ENCODE measurements around the gene CASR. TPM values are rescaled to one million over a fixed set of nuclear protein-coding genes. Genes with fewer than 3 reads are reported as not detected.

Gene CASR
- total RNA-seq, 1 donor: under 0.01 TPM

DNA sequence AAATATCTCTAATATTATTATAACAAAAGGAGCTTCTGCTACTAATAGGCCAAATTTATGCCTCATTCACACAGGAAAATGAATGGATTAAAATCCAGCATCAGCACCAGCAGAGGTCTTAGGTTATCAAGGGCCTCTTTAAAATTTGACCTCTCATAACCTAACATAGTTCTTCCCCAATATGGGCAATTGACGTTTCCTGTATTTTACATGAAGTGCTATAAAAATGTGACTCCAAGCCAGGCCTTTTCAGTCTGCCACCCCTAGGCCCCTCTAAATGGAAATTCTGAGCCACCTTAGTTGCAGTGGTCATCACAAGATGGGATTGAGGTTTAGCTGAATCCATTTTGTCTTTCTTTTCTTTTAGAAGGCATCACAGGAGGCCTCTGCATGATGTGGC lies 70.1 kb downstream of the CASR start:
- peak in 1 of 3 donors; percentile 9 for DNase-seq (ENCODE audit: low read depth in 2 of 3, low spot score in 2 of 3)

DNA sequence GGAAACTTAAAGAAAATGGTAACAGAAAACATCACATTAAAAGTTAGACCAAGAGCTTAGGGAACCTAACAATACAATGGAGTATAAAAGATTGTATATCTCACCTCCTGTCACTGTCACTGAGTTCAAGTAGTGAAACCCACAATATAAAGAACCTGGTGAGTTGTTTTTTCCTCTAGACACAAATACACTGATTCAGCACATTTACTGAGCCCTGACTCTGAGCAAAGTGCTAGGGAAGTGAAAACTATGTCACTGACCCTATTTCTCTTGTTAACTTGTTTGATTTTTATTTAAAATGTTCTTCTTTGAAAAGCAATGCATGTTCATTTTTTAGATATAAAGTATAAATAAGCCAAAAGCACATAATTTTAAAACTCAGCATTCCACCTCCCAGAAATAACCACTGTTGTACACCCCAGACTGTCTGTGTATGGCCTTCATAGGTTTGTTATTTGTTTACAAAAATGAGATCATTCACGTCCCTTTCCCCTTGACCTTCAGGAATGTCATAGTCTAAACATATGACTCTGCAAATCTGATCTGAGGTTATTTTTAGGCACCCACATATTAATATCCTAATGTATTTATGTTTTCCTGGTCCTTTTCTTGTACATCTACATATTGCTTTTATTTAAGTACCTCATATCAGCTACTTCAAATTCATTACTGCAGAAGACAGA lies 72.4 kb downstream of the CASR start:
- DNase-seq (ENCODE audit: low read depth in 2 of 3, low spot score in 2 of 3): peak in 1 of 3 donors; percentile 48

- no peak for DNase-seq (ENCODE audit: low read depth in 2 of 3, low spot score in 2 of 3)
These were observed 74.3 kb downstream of the CASR start for GRCh38 chr3:122257644-122258364.

- peak in 2 of 3 donors; percentile 73 to 83 for DNase-seq (ENCODE audit: low read depth in 2 of 3, low spot score in 2 of 3)
These were observed 75.4 kb downstream of the CASR start for GRCh38 chr3:122258757-122259371.

- DNase-seq (ENCODE audit: low read depth in 2 of 3, low spot score in 2 of 3): no peak
These were observed 76.7 kb downstream of the CASR start for GRCh38 chr3:122260206-122260605.

DNA sequence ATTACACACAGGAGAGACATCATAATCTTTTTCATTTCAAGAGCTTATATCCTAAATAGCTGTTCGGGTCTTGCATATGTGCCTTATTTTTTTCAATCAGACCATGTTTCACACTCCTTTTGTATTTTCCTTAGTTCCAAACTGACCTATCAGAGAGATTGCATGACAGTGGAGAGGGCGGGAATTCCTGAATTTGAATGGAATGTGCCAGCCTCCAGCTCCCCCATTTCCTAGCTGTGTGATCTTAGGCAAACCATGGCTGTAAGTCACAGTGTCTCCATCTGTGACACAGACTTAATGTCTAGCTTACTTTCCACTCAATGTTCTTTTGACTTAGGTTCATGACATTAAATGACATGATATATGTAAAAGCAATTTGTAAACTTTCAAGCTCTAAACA lies 79.6 kb downstream of the CASR start:
- no peak for DNase-seq (ENCODE audit: low read depth in 2 of 3, low spot score in 2 of 3)

GRCh38 chr3:122263974-122264588 lies 80.6 kb downstream of the CASR start:
- no peak for DNase-seq (ENCODE audit: low read depth in 2 of 3, low spot score in 2 of 3)

DNA sequence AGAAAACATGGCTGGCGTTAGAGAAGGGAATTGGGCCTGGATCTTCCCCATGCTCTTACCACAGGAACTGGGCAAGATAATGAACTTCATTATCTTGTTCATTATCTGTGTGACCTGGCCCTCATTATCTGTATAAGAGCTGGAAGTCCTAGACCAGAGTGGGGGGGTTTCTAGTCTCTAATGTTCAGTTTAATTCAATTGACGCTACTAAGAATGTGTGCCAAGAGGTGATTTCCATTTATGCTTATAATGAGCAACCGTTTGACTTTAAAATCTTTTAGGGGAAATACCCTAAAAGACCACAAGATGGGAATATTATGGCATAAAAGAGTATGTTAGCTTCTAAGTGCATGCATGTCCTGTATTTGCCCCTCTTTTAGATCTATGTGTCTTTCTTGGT lies 82.5 kb downstream of the CASR start:
- DNase-seq (ENCODE audit: low read depth in 2 of 3, low spot score in 2 of 3): peak in 1 of 3 donors; percentile 26

- no peak for DNase-seq (ENCODE audit: low read depth in 2 of 3, low spot score in 2 of 3)
These were observed 85.0 kb downstream of the CASR start for GRCh38 chr3:122268257-122269024.

- DNase-seq (ENCODE audit: low read depth in 2 of 3, low spot score in 2 of 3): no peak
These were observed 85.6 kb downstream of the CASR start for GRCh38 chr3:122269045-122269444.

DNA sequence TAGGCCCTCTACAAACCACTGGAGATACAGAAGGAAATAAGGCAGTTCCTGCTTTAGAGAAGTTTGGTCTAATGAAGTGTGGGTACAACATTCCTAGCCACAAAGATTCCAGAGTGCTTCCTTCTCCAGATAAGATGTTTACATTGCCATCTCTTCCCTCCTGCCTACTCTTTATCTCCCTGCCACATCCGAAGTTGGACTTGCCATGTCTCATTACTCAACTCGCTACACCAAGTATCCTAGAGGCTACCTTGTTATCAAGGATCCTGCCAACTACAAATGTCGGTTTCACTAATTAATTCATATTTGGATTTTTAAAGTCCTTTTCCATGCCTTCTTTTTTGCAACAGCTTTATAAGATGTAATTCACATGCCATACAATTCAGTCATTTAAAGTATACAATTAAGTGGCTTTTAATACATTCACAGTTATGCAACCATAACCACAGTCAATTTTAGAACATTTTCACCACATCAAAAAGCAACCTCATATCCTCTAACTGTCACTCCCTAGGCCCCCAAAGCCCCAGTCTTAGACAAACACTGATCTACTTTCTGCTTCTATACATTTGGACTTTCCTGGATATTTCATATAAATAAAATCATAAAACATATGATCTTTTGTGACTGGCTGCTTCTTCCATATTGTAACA lies 87.9 kb downstream of the CASR start:
- peak in 1 of 3 donors; percentile 42 for DNase-seq (ENCODE audit: low read depth in 2 of 3, low spot score in 2 of 3)

GRCh38 chr3:122272879-122273278 lies 89.4 kb downstream of the CASR start:
- no peak for DNase-seq (ENCODE audit: low read depth in 2 of 3, low spot score in 2 of 3)

DNA sequence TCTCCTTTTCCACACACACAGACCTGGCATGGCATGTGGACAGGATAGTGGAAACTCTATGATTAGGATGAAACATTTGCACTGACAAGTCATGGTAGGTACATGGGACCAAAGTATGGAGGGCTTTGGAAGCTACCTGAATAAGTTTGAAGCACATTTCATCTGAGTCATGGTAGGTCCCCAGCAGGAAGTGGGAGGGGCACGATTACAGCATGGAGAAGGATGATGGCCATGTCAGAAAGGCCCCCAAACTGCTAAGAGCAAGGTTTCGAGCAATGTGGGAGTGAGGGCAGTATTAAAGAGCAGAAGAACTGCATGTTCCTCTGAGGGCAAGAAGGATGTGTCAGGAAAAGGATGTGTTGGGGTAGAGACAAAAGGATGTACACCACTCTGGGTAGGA lies 90.0 kb downstream of the CASR start:
- DNase-seq (ENCODE audit: low read depth in 2 of 3, low spot score in 2 of 3): peak in 1 of 3 donors; percentile 8

DNA sequence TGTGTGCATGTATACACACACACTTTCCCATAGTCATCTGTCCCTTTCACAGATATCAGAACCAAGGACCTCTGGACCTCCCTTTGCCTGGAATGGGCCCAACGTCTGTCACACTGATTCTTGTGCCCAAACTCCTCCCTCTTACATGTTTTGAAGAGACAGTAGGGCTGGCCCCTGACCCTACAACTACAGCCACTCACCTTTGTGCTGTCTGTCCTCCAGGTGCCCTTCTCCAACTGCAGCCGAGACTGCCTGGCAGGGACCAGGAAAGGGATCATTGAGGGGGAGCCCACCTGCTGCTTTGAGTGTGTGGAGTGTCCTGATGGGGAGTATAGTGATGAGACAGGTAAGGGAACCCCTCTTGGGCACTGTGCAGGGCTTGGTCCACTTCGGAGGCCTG lies 98.4 kb downstream of the CASR start:
- DNase-seq (ENCODE audit: low read depth in 2 of 3, low spot score in 2 of 3): no peak

DNA sequence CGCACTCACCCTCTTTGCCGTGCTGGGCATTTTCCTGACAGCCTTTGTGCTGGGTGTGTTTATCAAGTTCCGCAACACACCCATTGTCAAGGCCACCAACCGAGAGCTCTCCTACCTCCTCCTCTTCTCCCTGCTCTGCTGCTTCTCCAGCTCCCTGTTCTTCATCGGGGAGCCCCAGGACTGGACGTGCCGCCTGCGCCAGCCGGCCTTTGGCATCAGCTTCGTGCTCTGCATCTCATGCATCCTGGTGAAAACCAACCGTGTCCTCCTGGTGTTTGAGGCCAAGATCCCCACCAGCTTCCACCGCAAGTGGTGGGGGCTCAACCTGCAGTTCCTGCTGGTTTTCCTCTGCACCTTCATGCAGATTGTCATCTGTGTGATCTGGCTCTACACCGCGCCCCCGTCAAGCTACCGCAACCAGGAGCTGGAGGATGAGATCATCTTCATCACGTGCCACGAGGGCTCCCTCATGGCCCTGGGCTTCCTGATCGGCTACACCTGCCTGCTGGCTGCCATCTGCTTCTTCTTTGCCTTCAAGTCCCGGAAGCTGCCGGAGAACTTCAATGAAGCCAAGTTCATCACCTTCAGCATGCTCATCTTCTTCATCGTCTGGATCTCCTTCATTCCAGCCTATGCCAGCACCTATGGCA lies 100.5 kb downstream of the CASR start:
- DNase-seq (ENCODE audit: low read depth in 2 of 3, low spot score in 2 of 3): no peak

DNA sequence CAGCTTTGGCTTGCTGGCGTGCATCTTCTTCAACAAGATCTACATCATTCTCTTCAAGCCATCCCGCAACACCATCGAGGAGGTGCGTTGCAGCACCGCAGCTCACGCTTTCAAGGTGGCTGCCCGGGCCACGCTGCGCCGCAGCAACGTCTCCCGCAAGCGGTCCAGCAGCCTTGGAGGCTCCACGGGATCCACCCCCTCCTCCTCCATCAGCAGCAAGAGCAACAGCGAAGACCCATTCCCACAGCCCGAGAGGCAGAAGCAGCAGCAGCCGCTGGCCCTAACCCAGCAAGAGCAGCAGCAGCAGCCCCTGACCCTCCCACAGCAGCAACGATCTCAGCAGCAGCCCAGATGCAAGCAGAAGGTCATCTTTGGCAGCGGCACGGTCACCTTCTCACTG lies 101.0 kb downstream of the CASR start:
- DNase-seq (ENCODE audit: low read depth in 2 of 3, low spot score in 2 of 3): no peak

DNA sequence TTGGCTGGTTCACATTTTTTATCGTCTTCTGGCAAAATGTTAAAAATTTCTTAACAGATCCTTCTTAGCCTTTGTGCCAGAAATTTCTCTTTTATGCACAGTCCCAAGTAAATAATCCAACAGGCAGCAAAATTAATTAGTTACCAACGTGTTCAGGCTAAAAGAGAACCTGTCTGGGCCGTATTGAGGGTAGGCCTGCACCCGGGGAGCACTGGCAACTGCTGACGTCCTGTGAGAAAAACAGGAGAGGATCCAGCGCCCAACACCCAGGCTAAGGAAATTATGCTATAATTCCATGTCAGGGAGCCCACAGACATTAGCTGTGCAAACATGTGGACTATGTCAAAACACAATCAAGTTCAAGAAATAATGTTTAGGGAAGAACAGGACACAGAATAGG lies 110.9 kb downstream of the CASR start:
- no peak for DNase-seq (ENCODE audit: low read depth in 2 of 3, low spot score in 2 of 3)

DNA sequence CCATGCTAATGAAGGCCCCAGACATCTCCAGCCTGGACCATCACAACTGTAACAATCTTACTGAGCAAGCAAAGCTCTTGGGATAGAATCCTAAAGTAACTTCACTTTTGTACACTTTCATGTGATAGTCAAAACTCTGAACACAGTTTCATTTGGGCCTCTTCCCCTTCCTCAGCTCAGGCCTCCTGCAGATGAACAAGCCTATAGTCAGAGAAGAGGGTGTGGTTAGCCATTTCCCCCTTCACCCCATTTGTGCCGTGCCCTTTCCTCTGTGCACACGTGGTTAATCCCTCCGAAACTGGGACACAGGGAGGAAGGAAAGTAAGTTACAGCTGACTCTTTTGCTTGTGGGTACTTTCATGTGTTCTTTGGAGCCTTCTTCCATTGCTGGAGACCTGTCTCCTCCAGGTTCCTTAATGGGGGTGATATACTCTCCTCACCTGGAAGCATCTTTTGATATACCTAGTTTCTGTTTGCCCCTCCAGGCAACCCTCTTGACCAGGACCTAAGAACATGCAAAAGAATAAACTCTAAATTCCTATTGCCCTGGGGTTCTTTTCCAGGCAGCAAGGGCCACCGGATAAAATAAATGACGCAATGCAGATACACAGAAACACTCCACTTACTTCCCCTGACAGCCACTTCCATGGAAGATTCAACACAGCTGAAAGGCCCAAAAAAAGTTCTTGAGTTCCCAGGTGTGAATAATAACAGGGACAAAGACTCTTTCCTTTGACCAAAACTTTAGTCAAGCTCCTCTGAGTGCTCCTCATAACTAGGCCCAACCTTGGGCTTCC lies 112.0 kb downstream of the CASR start:
- DNase-seq (ENCODE audit: low read depth in 2 of 3, low spot score in 2 of 3): peak in 1 of 3 donors; percentile 13

GRCh38 chr3:122298239-122298638 lies 114.8 kb downstream of the CASR start:
- DNase-seq (ENCODE audit: low read depth in 2 of 3, low spot score in 2 of 3): no peak

All from hematopoietic multipotent progenitor cell (in vitro differentiated cells).